C4-2B (cell line): ENCODE measurements around the gene SYNE2.

Experiments
- ZFX ChIP-seq: fragments of 450-650 bp; IDR thresholded peaks from 2 replicates; pipeline ENCODE4 v1.6.1; 2017
- TF ChIP-seq, protein P1 (sequence below): fragments of 450-650 bp; conservative IDR thresholded peaks from 2 replicates; pipeline ENCODE4 v1.5.1; 2017; ENCODE audit warnings: mild to moderate bottlenecking

- TF ChIP-seq, protein P1, sequence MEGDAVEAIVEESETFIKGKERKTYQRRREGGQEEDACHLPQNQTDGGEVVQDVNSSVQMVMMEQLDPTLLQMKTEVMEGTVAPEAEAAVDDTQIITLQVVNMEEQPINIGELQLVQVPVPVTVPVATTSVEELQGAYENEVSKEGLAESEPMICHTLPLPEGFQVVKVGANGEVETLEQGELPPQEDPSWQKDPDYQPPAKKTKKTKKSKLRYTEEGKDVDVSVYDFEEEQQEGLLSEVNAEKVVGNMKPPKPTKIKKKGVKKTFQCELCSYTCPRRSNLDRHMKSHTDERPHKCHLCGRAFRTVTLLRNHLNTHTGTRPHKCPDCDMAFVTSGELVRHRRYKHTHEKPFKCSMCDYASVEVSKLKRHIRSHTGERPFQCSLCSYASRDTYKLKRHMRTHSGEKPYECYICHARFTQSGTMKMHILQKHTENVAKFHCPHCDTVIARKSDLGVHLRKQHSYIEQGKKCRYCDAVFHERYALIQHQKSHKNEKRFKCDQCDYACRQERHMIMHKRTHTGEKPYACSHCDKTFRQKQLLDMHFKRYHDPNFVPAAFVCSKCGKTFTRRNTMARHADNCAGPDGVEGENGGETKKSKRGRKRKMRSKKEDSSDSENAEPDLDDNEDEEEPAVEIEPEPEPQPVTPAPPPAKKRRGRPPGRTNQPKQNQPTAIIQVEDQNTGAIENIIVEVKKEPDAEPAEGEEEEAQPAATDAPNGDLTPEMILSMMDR, result no peak; the same call in 1 of the 2 replicates
- TF ChIP-seq ZFX, result no peak
Observed at GRCh38 chr14:64221391-64222003, 368.7 kb downstream of the SYNE2 start.
